ENCODE data around the gene TGFBR3. TPM values are rescaled to one million over a fixed set of nuclear protein-coding genes. Genes with fewer than 3 reads are reported as not detected.

The TGFBR3 gene
- total and polyA plus RNA-seq, 2 experiments from 2014 or later, result 16.2 to 26.5 TPM

- Histone ChIP-seq H4K20me1 (ENCODE audit: insufficient read depth) (no peaks in the 10 kb centered on the region), H3F3A (ENCODE audit: insufficient read depth) (peaks cover 64% of the 10 kb centered on the region), H3K79me2 (ENCODE audit: insufficient read depth) (0 out of 2 replicates have a peak, but pooled peaks cover 4% of the 10 kb centered on the region), H3K4me1 (ENCODE audit: insufficient read depth) (peaks cover 51% of the 10 kb centered on the region), H3K36me3 (ENCODE audit: low read depth) (no peaks in the 10 kb centered on the region; the same call in 1 of the 2 replicates), H2AFZ (no peak overlapping the region), H3K9me3 (ENCODE audit: low read depth) (no peaks in the 10 kb centered on the region), H3K27ac (peak overlapping the region; percentile 96), H3K27me3 (replicated peaks; ENCODE audit: insufficient read depth) (no peaks in the 10 kb centered on the region), H3K4me3 (no peak overlapping the region), H3K4me2 (ENCODE audit: unreplicated experiment) (peak overlapping the region; percentile 91), H3K9me2 (ENCODE audit: insufficient read depth) (no peaks in the 10 kb centered on the region), H3K9ac (no peak overlapping the region)
- in situ Hi-C loops (cut with MboI), result no loop called here
- TF ChIP-seq EZH2 (IDR thresholded peaks at IDR 0.05; ENCODE audit: insufficient read depth, poor library complexity, severe bottlenecking), result no peak
- TF ChIP-seq EZH2phosphoT487 (IDR thresholded peaks at IDR 0.05; ENCODE audit: insufficient read depth, low read depth), result no peak
- no peak for DNase-seq
- 96% methylated on average over 4 of the region's 4 CpGs for WGBS, 2 experiments (ENCODE audit: low coverage in 1 of 2, low lambda C conversion rate in 2 of 2, missing lambda C conversion rate in 2 of 2)
Measured at GRCh38 chr1:91735266-91735845, 150.6 kb downstream of the TGFBR3 start.

DNA sequence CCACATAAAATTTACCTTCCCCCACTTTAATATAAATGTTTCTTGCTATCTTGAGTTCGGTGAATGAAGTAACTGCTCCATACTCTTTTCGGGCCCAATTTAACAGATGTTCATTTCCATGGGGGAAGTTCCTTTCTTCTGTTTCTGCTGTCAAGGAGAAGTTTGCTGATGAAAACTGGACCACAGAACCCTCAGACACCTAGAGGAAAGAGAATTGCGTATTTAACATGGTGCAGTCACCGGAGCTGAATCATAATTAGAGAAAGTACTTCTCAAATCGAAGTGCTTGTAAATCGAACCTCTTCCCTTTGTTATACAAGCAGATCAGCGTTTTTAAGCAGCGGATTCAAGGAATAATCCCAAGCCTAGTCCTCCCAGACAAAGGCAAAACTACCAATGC, 151.2 kb downstream of the TGFBR3 start:
- Histone ChIP-seq H3K9ac (no peak overlapping the region), H2AFZ (no peak overlapping the region), H3K4me2 (ENCODE audit: unreplicated experiment) (no peak overlapping the region), H4K20me1 (ENCODE audit: insufficient read depth) (no peaks in the 10 kb centered on the region), H3K27ac (no peak overlapping the region), H3K4me1 (ENCODE audit: insufficient read depth) (peaks cover 51% of the 10 kb centered on the region), H3K9me3 (ENCODE audit: low read depth) (no peaks in the 10 kb centered on the region), H3K9me2 (ENCODE audit: insufficient read depth) (no peaks in the 10 kb centered on the region), H3K4me3 (no peak overlapping the region), H3K36me3 (ENCODE audit: low read depth) (no peaks in the 10 kb centered on the region; the same call in 1 of the 2 replicates), H3K27me3 (replicated peaks; ENCODE audit: insufficient read depth) (no peaks in the 10 kb centered on the region), H3F3A (ENCODE audit: insufficient read depth) (peaks cover 64% of the 10 kb centered on the region), H3K79me2 (ENCODE audit: insufficient read depth) (0 out of 2 replicates have a peak, but pooled peaks cover 4% of the 10 kb centered on the region)
- no peak for TF ChIP-seq EZH2 (IDR thresholded peaks at IDR 0.05; ENCODE audit: insufficient read depth, poor library complexity, severe bottlenecking)
- DNase-seq, result no peak
- in situ Hi-C loops (cut with MboI), result no loop called here
- WGBS, 2 experiments (ENCODE audit: low coverage in 1 of 2, low lambda C conversion rate in 2 of 2, missing lambda C conversion rate in 2 of 2), result 96 to 97% methylated on average over 8 of the region's 8 CpGs

- Histone ChIP-seq H2AFZ (no peak overlapping the region), H3K36me3 (ENCODE audit: low read depth) (0 out of 2 replicates have a peak, but pooled peaks cover 6% of the 10 kb centered on the region), H3K4me2 (ENCODE audit: unreplicated experiment) (no peak overlapping the region), H3F3A (ENCODE audit: insufficient read depth) (peaks cover 64% of the 10 kb centered on the region), H3K79me2 (ENCODE audit: insufficient read depth) (no peaks in the 10 kb centered on the region), H3K4me3 (no peak overlapping the region), H4K20me1 (ENCODE audit: insufficient read depth) (no peaks in the 10 kb centered on the region), H3K4me1 (ENCODE audit: insufficient read depth) (peaks cover 51% of the 10 kb centered on the region), H3K9me2 (ENCODE audit: insufficient read depth) (no peaks in the 10 kb centered on the region), H3K9ac (no peak overlapping the region), H3K27ac (peak overlapping the region; percentile 60; the same call in 1 of the 2 replicates), H3K9me3 (ENCODE audit: low read depth) (no peaks in the 10 kb centered on the region), H3K27me3 (replicated peaks; ENCODE audit: insufficient read depth) (no peaks in the 10 kb centered on the region)
- in situ Hi-C loops (cut with MboI), result no loop called here
- DNase-seq, result no peak
- 70 to 71% methylated on average over 8 of the region's 8 CpGs for WGBS, 2 experiments (ENCODE audit: low coverage in 1 of 2, low lambda C conversion rate in 2 of 2, missing lambda C conversion rate in 2 of 2)
- TF ChIP-seq EZH2phosphoT487 (IDR thresholded peaks at IDR 0.05; ENCODE audit: insufficient read depth, low read depth) (no peak), EZH2 (IDR thresholded peaks at IDR 0.05; ENCODE audit: insufficient read depth, poor library complexity, severe bottlenecking) (no peak)
Measured at GRCh38 chr1:91733108-91733710, 152.7 kb downstream of the TGFBR3 start.

- TF ChIP-seq EZH2phosphoT487 (IDR thresholded peaks at IDR 0.05; ENCODE audit: insufficient read depth, low read depth) (no peak), EZH2 (IDR thresholded peaks at IDR 0.05; ENCODE audit: insufficient read depth, poor library complexity, severe bottlenecking) (no peak)
- Histone ChIP-seq H3K4me1 (ENCODE audit: insufficient read depth) (peaks cover 49% of the 10 kb centered on the region), H3K4me2 (ENCODE audit: unreplicated experiment) (peak overlapping the region; percentile 72), H3K9me3 (ENCODE audit: low read depth) (no peaks in the 10 kb centered on the region), H2AFZ (no peak overlapping the region), H3K4me3 (no peak overlapping the region), H3K27ac (peak overlapping the region; percentile 60), H3K36me3 (ENCODE audit: low read depth) (peaks cover 12% of the 10 kb centered on the region), H3K9me2 (ENCODE audit: insufficient read depth) (no peaks in the 10 kb centered on the region), H3K9ac (peak overlapping the region; percentile 46), H4K20me1 (ENCODE audit: insufficient read depth) (no peaks in the 10 kb centered on the region), H3F3A (ENCODE audit: insufficient read depth) (peaks cover 64% of the 10 kb centered on the region), H3K27me3 (replicated peaks; ENCODE audit: insufficient read depth) (no peaks in the 10 kb centered on the region), H3K79me2 (ENCODE audit: insufficient read depth) (no peaks in the 10 kb centered on the region)
- in situ Hi-C loops (cut with MboI), result no loop called here
- peak; percentile 91 for DNase-seq
- WGBS, 2 experiments (ENCODE audit: low coverage in 1 of 2, low lambda C conversion rate in 2 of 2, missing lambda C conversion rate in 2 of 2), result 31 to 33% methylated on average over 15 of the region's 15 CpGs
Measured at GRCh38 chr1:91732291-91733107, 153.5 kb downstream of the TGFBR3 start.

Data from GM23248 (cell line).